HG03045 (cell line): ENCODE measurements around the gene HS3ST5.
"Not testable (repeated sequence)": the region's sequence is repeated elsewhere in the genome, so short reads cannot be mapped to it uniquely, and the experiment has no call there.

ENCODE experiments used
- ATAC-seq: cut with Tn5 transposase; IDR thresholded peaks from one replicate; pipeline ENCODE4 v1.9.1; 2021; ENCODE audit warnings: mild to moderate bottlenecking, moderate library complexity; ENCODE audit not compliant: unreplicated experiment

Gene HS3ST5

GRCh38 chr6:114100215-114100994 is 242.4 kb downstream of the HS3ST5 start:
- ATAC-seq, result no peak

- no peak for ATAC-seq
Observed at GRCh38 chr6:114096561-114097172, 246.2 kb downstream of the HS3ST5 start.

GRCh38 chr6:114092943-114093342 is 249.9 kb downstream of the HS3ST5 start:
- no peak for ATAC-seq

GRCh38 chr6:114090626-114091025 is 252.2 kb downstream of the HS3ST5 start:
- no peak for ATAC-seq

- no peak for ATAC-seq
Observed at GRCh38 chr6:114087496-114087895, 255.3 kb downstream of the HS3ST5 start.

- no peak for ATAC-seq
Observed at GRCh38 chr6:114085211-114085610, 257.6 kb downstream of the HS3ST5 start.

GRCh38 chr6:114084327-114084890 is 258.4 kb downstream of the HS3ST5 start:
- ATAC-seq, result no peak

GRCh38 chr6:114083251-114083650 is 259.6 kb downstream of the HS3ST5 start:
- ATAC-seq, result no peak

- no peak for ATAC-seq
Observed at GRCh38 chr6:114081730-114082129, 261.1 kb downstream of the HS3ST5 start.

- ATAC-seq, result no peak
Observed at GRCh38 chr6:114080891-114081510, 261.8 kb downstream of the HS3ST5 start.

- not testable (repeated sequence) for ATAC-seq
Observed at GRCh38 chr6:114080410-114080809, 262.4 kb downstream of the HS3ST5 start.

GRCh38 chr6:114075777-114076176 is 267.0 kb downstream of the HS3ST5 start:
- no peak for ATAC-seq

- no peak for ATAC-seq
Observed at GRCh38 chr6:114075300-114075699, 267.5 kb downstream of the HS3ST5 start.

- no peak for ATAC-seq
Observed at GRCh38 chr6:114068771-114069170, 274.1 kb downstream of the HS3ST5 start.

- no peak for ATAC-seq
Observed at GRCh38 chr6:114068116-114068515, 274.7 kb downstream of the HS3ST5 start.

GRCh38 chr6:114064862-114065261 is 278.0 kb downstream of the HS3ST5 start:
- no peak for ATAC-seq

- no peak for ATAC-seq
Observed at GRCh38 chr6:114063956-114064355, 278.9 kb downstream of the HS3ST5 start.

- no peak for ATAC-seq
Observed at GRCh38 chr6:114062199-114062598, 280.6 kb downstream of the HS3ST5 start.

- ATAC-seq, result no peak
Observed at GRCh38 chr6:114061741-114062140, 281.1 kb downstream of the HS3ST5 start.

- ATAC-seq, result no peak
Observed at GRCh38 chr6:114061116-114061515, 281.7 kb downstream of the HS3ST5 start.

GRCh38 chr6:114058435-114058834 is 284.4 kb downstream of the HS3ST5 start:
- no peak for ATAC-seq

GRCh38 chr6:114055763-114056162 is 287.1 kb downstream of the HS3ST5 start:
- no peak for ATAC-seq
